Caco-2 (cell line): Measurements from ENCODE around the gene SLITRK3. TPM values are rescaled to one million over a fixed set of nuclear protein-coding genes. Genes with fewer than 3 reads are reported as not detected.

Experiments
- BruUV-seq: library from RNA; stranded (reverse); fragments of 400-500 nt; replicated peaks from 2 replicates; lab custom pipeline; 2021; lab: Mats Ljungman, UMichigan
- CTCF ChIA-PET: fragments of 300-600 bp; sonication (Branson Sonifier 250); formaldehyde crosslinking; loops from one replicate; lab custom pipeline; 2022; ENCODE audit warnings: antibody characterized with exemption; lab: Charles Lee
- POLR2A ChIA-PET: fragments of 300-600 bp; sonication (Branson Sonifier 250); formaldehyde crosslinking; loops from one replicate; lab custom pipeline; 2022; ENCODE audit warnings: antibody characterized with exemption; lab: Charles Lee
- DNase-seq, 2 experiments: peaks; one replicate each; pipeline versions ENCODE4 v3.0.0 to v3.0.0-alpha.2; 2020 to 2022
- H3K27me3 ChIP-seq: replicated peaks from 2 replicates; pipeline ENCODE4 v1.6.0; 2011; ENCODE audit warnings: low read length; ENCODE audit not compliant: control insufficient read depth, insufficient read depth
- H3K36me3 ChIP-seq: 2 replicates; pipeline ENCODE4 v1.5.1; 2011; ENCODE audit warnings: low read length; ENCODE audit not compliant: control insufficient read depth, insufficient read depth
- H3K4me1 ChIP-seq: fragments of 250-450 bp; sonication (Bioruptor Pico); 2 replicates; pipeline ENCODE4 v1.5.1; 2020; ENCODE audit warnings: mild to moderate bottlenecking
- H3K4me3 ChIP-seq: 2 replicates; pipeline ENCODE4 v1.5.1; 2011; ENCODE audit warnings: low read depth, mild to moderate bottlenecking, control low read depth, low read length
- H3K9me3 ChIP-seq: fragments of 250-450 bp; sonication (Bioruptor Pico); 2 replicates; pipeline ENCODE4 v1.5.1; 2020; ENCODE audit warnings: mild to moderate bottlenecking, moderate library complexity
- H3K27ac Mint-ChIP-seq: one replicate; pipeline ENCODE4 v1.8.0; 2022; ENCODE audit warnings: mixed read lengths; ENCODE audit not compliant: unreplicated experiment
- H3K27me3 Mint-ChIP-seq: one replicate; pipeline ENCODE4 v1.8.0; 2022; ENCODE audit warnings: mixed read lengths; ENCODE audit not compliant: insufficient read depth, unreplicated experiment
- H3K36me3 Mint-ChIP-seq: one replicate; pipeline ENCODE4 v1.8.0; 2022; ENCODE audit warnings: mild to moderate bottlenecking, mixed read lengths; ENCODE audit not compliant: insufficient read depth, unreplicated experiment
- H3K4me1 Mint-ChIP-seq: one replicate; pipeline ENCODE4 v1.8.0; 2022; ENCODE audit warnings: low read depth, mixed read lengths; ENCODE audit not compliant: unreplicated experiment
- H3K4me3 Mint-ChIP-seq: one replicate; pipeline ENCODE4 v1.8.0; 2022; ENCODE audit warnings: mild to moderate bottlenecking, moderate library complexity, mixed read lengths; ENCODE audit not compliant: unreplicated experiment
- H3K9me3 Mint-ChIP-seq: one replicate; pipeline ENCODE4 v1.8.0; 2022; ENCODE audit warnings: mixed read lengths; ENCODE audit not compliant: unreplicated experiment
- CTCF ChIP-seq, 2 experiments: fragments of 200-600 bp in 1 of 2; IDR thresholded peaks; 1 replicate in 1 of 2; 2 replicates in 1 of 2; pipeline versions ENCODE4 v1.5.1 to v1.8.0; 2011 to 2022; ENCODE audit warnings: antibody characterized with exemption in 1 of 2, control low read depth in 1 of 2, inconsistent platforms in 1 of 2, low read depth in 1 of 2, low read length in 1 of 2, mild to moderate bottlenecking in 1 of 2, moderate library complexity in 1 of 2; ENCODE audit not compliant: insufficient read depth in 1 of 2, severe bottlenecking in 1 of 2, unreplicated experiment in 1 of 2
- intact Hi-C: fragments of 100-400 bp; cut with micrococcal nuclease; formaldehyde crosslinking; loops from one replicate; pipeline ENCODE4 v1.10.0; 2022; ENCODE audit not compliant: unreplicated experiment
- total RNA-seq: library from RNA; stranded (reverse); gene quantifications from 2 replicates; pipeline ENCODE4 v1.2.3, GENCODE V29; 2022

SLITRK3 gene
- total RNA-seq, 1 experiment from 2014 or later, result not detected

GRCh38 chr3:165225604-165226003 lies 29.4 kb upstream of the SLITRK3 start:
- no peak overlapping the region for H3K4me3 Mint-ChIP-seq
- CTCF ChIA-PET, result no interaction called here

GRCh38 chr3:165217739-165218138 lies 21.6 kb upstream of the SLITRK3 start:
- Mint-ChIP-seq H3K27me3 (peaks cover 8% of the 10 kb centered on the region), H3K9me3 (no peaks in the 10 kb centered on the region), H3K4me3 (no peak overlapping the region), H3K36me3 (no peaks in the 10 kb centered on the region), H3K4me1 (no peaks in the 10 kb centered on the region), H3K27ac (no peak overlapping the region)
- H3K36me3 ChIP-seq, result no peaks in the 10 kb centered on the region
- no peaks in the 10 kb centered on the region for H3K9me3 ChIP-seq
- H3K4me3 ChIP-seq, result no peak overlapping the region
- no TSS peak for BruUV-seq
- CTCF ChIA-PET, result no interaction called here
- H3K4me1 ChIP-seq, result no peaks in the 10 kb centered on the region
- no peak for TF ChIP-seq CTCF (IDR thresholded peaks at IDR 0.05; ENCODE audit: insufficient read depth in 1 of 2, low read depth in 1 of 2, low read length in 1 of 2, severe bottlenecking in 1 of 2, unreplicated experiment in 1 of 2)
- no peaks in the 10 kb centered on the region for H3K27me3 ChIP-seq
- no peak for DNase-seq
- POLR2A ChIA-PET, result no interaction called here
- intact Hi-C loops, result no loop called here

More at GRCh38 chr3:165225604-165226003, 29.4 kb upstream of the SLITRK3 start:
- DNase-seq, result no peak
- Mint-ChIP-seq H3K27ac (no peak overlapping the region), H3K4me1 (no peaks in the 10 kb centered on the region), H3K27me3 (peaks cover 7% of the 10 kb centered on the region), H3K36me3 (no peaks in the 10 kb centered on the region), H3K9me3 (no peaks in the 10 kb centered on the region)
- POLR2A ChIA-PET, result no interaction called here
- BruUV-seq, result no TSS peak
- no peaks in the 10 kb centered on the region for H3K9me3 ChIP-seq
- no peak overlapping the region for H3K4me3 ChIP-seq
- H3K36me3 ChIP-seq, result no peaks in the 10 kb centered on the region
- intact Hi-C loops, result no loop called here
- no peaks in the 10 kb centered on the region for H3K27me3 ChIP-seq
- H3K4me1 ChIP-seq, result no peaks in the 10 kb centered on the region
- no peak for TF ChIP-seq CTCF (IDR thresholded peaks at IDR 0.05; ENCODE audit: insufficient read depth in 1 of 2, low read depth in 1 of 2, low read length in 1 of 2, severe bottlenecking in 1 of 2, unreplicated experiment in 1 of 2)

- H3K4me1 ChIP-seq, result no peaks in the 10 kb centered on the region
- H3K27ac Mint-ChIP-seq, result no peak overlapping the region
- no TSS peak for BruUV-seq
- H3K36me3 ChIP-seq, result no peaks in the 10 kb centered on the region
- DNase-seq, result no peak
- no peaks in the 10 kb centered on the region for H3K4me1 Mint-ChIP-seq
- H3K27me3 ChIP-seq, result no peaks in the 10 kb centered on the region
- H3K9me3 ChIP-seq, result no peaks in the 10 kb centered on the region
- no peak overlapping the region for H3K4me3 ChIP-seq
- no peaks in the 10 kb centered on the region for H3K36me3 Mint-ChIP-seq
- H3K27me3 Mint-ChIP-seq, result peaks cover 8% of the 10 kb centered on the region
- no peak overlapping the region for H3K4me3 Mint-ChIP-seq
- intact Hi-C loops, result no loop called here
- H3K9me3 Mint-ChIP-seq, result no peaks in the 10 kb centered on the region
- CTCF ChIA-PET, result no interaction called here
- POLR2A ChIA-PET, result no interaction called here
- TF ChIP-seq CTCF (IDR thresholded peaks at IDR 0.05; ENCODE audit: insufficient read depth in 1 of 2, low read depth in 1 of 2, low read length in 1 of 2, severe bottlenecking in 1 of 2, unreplicated experiment in 1 of 2), result no peak
Measured at GRCh38 chr3:165212580-165212979, 16.4 kb upstream of the SLITRK3 start.
